MCF 10A (cell line): ENCODE results near the gene ATP13A5. TPM values are rescaled to one million over a fixed set of nuclear protein-coding genes. Genes with fewer than 3 reads are reported as not detected.

Experiments used
- BruUV-seq: library from RNA; stranded (reverse); fragments of 400-500 nt; replicated peaks from 2 replicates; lab custom pipeline; 2021; lab: Mats Ljungman, UMichigan
- CTCF ChIA-PET: fragments of 300-600 bp; sonication (Branson Sonifier 250); formaldehyde crosslinking; extraction: SDS; loops from one replicate; lab custom pipeline; 2021; ENCODE audit warnings: antibody characterized with exemption, inconsistent platforms; lab: Yijun Ruan, JAX
- POLR2A ChIA-PET: fragments of 300-600, 350-650 bp; sonication (Branson Sonifier 250); formaldehyde crosslinking; extraction: SDS; loops from one replicate; lab custom pipeline; 2020; ENCODE audit warnings: antibody characterized with exemption, inconsistent platforms; lab: Yijun Ruan, JAX
- DNase-seq: peaks from one replicate; pipeline ENCODE4 v3.0.0-alpha.2; 2018; ENCODE audit not compliant: unreplicated experiment
- H3K27ac Mint-ChIP-seq: one replicate; pipeline ENCODE4 v1.8.0; 2022; ENCODE audit warnings: mild to moderate bottlenecking, low read depth, mixed read lengths; ENCODE audit not compliant: unreplicated experiment
- H3K27me3 Mint-ChIP-seq: one replicate; pipeline ENCODE4 v1.8.0; 2022; ENCODE audit warnings: mixed read lengths; ENCODE audit not compliant: insufficient read depth, unreplicated experiment
- H3K36me3 Mint-ChIP-seq: one replicate; pipeline ENCODE4 v1.8.0; 2022; ENCODE audit warnings: mild to moderate bottlenecking, moderate library complexity, mixed read lengths; ENCODE audit not compliant: insufficient read depth, unreplicated experiment
- H3K4me1 Mint-ChIP-seq: one replicate; pipeline ENCODE4 v1.8.0; 2022; ENCODE audit warnings: mixed read lengths; ENCODE audit not compliant: insufficient read depth, unreplicated experiment
- H3K4me3 Mint-ChIP-seq: one replicate; pipeline ENCODE4 v1.8.0; 2022; ENCODE audit warnings: mild to moderate bottlenecking, moderate library complexity, mixed read lengths; ENCODE audit not compliant: unreplicated experiment
- H3K9me3 Mint-ChIP-seq: one replicate; pipeline ENCODE4 v1.8.0; 2022; ENCODE audit warnings: mixed read lengths; ENCODE audit not compliant: unreplicated experiment
- intact Hi-C: fragments of 100-400 bp; cut with micrococcal nuclease; formaldehyde crosslinking; loops from 2 replicates; pipeline ENCODE4 v1.14.1; 2022
- total RNA-seq: library from RNA; stranded (reverse); gene quantifications from 2 replicates; pipeline ENCODE4 v1.2.3, GENCODE V29; 2022
- TF ChIP-seq, protein P1 (sequence below): fragments of 200-600 bp; IDR thresholded peaks from one replicate; pipeline ENCODE4 v1.8.0; 2022; ENCODE audit warnings: antibody characterized with exemption, mild to moderate bottlenecking; ENCODE audit not compliant: unreplicated experiment

ATP13A5 gene
- total RNA-seq, 1 experiment from 2014 or later, result not detected

DNA sequence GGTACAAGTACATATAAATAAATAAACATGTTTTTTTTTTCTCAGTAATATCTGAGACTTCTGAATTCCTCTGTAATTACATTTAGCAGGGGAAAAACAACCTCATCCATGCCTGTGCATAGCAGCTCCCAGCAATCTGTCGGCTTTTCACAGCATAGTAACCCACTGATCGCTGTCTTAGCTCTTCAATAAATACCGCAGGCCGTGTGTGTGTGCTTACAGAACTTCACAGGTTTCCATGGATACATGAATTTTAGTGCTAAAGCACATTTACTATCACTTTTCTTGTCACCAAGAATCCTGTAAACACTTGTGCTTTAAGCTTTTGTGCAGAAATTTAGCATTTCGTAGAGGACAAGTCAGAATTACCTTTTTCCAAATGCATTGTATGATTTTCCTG, 141.5 kb downstream of the ATP13A5 start:
- Mint-ChIP-seq H3K4me1 (no peaks in the 10 kb centered on the region), H3K4me3 (no peak overlapping the region), H3K27me3 (peaks cover 15% of the 10 kb centered on the region), H3K9me3 (no peaks in the 10 kb centered on the region), H3K36me3 (no peaks in the 10 kb centered on the region), H3K27ac (no peak overlapping the region)
- TF ChIP-seq, protein P1, sequence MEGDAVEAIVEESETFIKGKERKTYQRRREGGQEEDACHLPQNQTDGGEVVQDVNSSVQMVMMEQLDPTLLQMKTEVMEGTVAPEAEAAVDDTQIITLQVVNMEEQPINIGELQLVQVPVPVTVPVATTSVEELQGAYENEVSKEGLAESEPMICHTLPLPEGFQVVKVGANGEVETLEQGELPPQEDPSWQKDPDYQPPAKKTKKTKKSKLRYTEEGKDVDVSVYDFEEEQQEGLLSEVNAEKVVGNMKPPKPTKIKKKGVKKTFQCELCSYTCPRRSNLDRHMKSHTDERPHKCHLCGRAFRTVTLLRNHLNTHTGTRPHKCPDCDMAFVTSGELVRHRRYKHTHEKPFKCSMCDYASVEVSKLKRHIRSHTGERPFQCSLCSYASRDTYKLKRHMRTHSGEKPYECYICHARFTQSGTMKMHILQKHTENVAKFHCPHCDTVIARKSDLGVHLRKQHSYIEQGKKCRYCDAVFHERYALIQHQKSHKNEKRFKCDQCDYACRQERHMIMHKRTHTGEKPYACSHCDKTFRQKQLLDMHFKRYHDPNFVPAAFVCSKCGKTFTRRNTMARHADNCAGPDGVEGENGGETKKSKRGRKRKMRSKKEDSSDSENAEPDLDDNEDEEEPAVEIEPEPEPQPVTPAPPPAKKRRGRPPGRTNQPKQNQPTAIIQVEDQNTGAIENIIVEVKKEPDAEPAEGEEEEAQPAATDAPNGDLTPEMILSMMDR, result no peak
- ChIA-PET CTCF (no interaction called here), POLR2A (no interaction called here)
- no TSS peak for BruUV-seq
- intact Hi-C loops, result no loop called here
- no peak for DNase-seq

DNA sequence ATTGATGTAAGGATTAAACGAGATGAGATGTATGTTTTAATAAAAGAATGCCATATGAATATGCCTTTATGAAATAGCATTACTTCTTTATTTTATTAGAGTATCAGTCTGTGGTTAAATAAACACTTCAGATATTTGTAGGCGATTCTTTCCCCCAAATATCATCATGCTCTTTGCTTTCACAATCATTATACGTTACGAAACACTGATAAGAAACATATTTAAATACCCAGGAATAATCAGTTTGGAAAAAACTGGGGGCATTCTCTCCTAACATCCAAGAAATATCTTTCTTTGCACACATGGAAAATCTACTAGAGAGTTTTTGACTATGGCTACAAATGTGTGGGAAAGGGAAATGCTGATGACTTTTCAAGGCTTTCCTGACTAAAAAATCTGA, 142.0 kb downstream of the ATP13A5 start:
- H3K27ac Mint-ChIP-seq, result no peak overlapping the region
- H3K27me3 Mint-ChIP-seq, result peaks cover 11% of the 10 kb centered on the region
- ChIA-PET CTCF (no interaction called here), POLR2A (no interaction called here)
- DNase-seq, result no peak
- intact Hi-C loops, result no loop called here
- H3K36me3 Mint-ChIP-seq, result no peaks in the 10 kb centered on the region
- BruUV-seq, result no TSS peak
- no peak overlapping the region for H3K4me3 Mint-ChIP-seq
- TF ChIP-seq, protein P1, result no peak
- no peaks in the 10 kb centered on the region for H3K4me1 Mint-ChIP-seq
- no peaks in the 10 kb centered on the region for H3K9me3 Mint-ChIP-seq

DNA sequence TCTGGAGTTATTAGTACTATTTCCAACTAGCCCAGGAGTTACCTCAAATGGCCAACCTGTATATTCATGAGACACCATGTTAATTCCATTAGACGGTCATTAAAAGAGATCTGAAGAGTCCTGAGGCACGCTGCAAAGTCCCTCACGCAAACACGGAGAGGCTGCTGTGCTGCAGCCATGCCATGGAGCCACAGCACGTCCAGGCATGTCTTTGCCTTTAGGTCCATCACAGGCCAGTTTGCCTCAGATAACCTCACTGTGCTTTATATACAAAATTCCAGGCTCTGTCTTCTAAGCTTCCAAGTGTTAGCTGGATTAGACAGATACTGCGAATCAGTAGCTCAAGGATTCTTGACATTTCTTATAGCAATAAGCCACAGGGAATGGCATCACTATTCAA, 147.4 kb downstream of the ATP13A5 start:
- H3K9me3 Mint-ChIP-seq, result no peaks in the 10 kb centered on the region
- ChIA-PET CTCF (no interaction called here), POLR2A (interaction anchor here (0.8 kb wide), 1 partner anchor 9 kb away, joined by 3 read pairs; no protein-coding TSS in a partner anchor)
- no peak overlapping the region for H3K27ac Mint-ChIP-seq
- H3K4me3 Mint-ChIP-seq, result no peak overlapping the region
- no TSS peak for BruUV-seq
- peak; percentile 8 for DNase-seq
- intact Hi-C loops, result no loop called here
- H3K27me3 Mint-ChIP-seq, result peaks cover 12% of the 10 kb centered on the region
- TF ChIP-seq, protein P1, result no peak
- H3K36me3 Mint-ChIP-seq, result no peaks in the 10 kb centered on the region
- H3K4me1 Mint-ChIP-seq, result no peaks in the 10 kb centered on the region

DNA sequence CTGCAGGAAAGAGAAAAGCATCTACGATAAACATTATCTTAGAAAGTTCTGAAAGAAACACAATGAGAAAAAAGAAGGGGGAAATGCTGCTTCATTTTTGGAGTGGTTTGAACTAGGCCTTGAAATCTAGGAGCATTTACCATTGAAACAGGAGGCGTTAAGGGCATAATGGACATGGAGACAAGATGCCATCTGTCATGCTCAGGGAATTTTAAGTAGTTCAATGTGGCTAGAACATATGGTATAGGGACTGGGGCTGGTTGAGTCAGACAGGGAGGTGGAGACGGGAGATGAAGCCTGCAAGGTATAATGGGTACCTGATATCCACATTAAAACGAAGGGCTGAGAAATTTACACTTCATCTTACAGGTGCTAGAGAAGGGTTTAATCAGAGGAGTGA, 147.9 kb downstream of the ATP13A5 start:
- peaks cover 18% of the 10 kb centered on the region for H3K27me3 Mint-ChIP-seq

More for the DNA sequence above, 147.9 kb downstream of the ATP13A5 start:
- no peak for DNase-seq
- no peaks in the 10 kb centered on the region for H3K4me1 Mint-ChIP-seq
- no peak overlapping the region for H3K27ac Mint-ChIP-seq
- no peaks in the 10 kb centered on the region for H3K36me3 Mint-ChIP-seq
- CTCF ChIA-PET, result no interaction called here
- no peaks in the 10 kb centered on the region for H3K9me3 Mint-ChIP-seq
- BruUV-seq, result no TSS peak
- intact Hi-C loops, result no loop called here
- TF ChIP-seq, protein P1, result no peak
- H3K4me3 Mint-ChIP-seq, result no peak overlapping the region
- POLR2A ChIA-PET, result no interaction called here
